KOPT-K1 (cell line): Measurements from ENCODE around the gene CARHSP1.
"Not testable (repeated sequence)": the region's sequence is repeated elsewhere in the genome, so short reads cannot be mapped to it uniquely, and the experiment has no call there.

Experiments used
- H3K27ac ChIP-seq: fragments of 200-600 bp; sonication (generic); 2 replicates; pipeline ENCODE4 v1.5.1; 2016; ENCODE audit warnings: antibody characterized with exemption, mild to moderate bottlenecking, low read depth, low read length; ENCODE audit not compliant: poor library complexity, severe bottlenecking
- H3K36me3 ChIP-seq: fragments of 200-600 bp; sonication (generic); 2 replicates; pipeline ENCODE4 v1.5.1; 2017; ENCODE audit warnings: antibody characterized with exemption, mild to moderate bottlenecking, low read length, moderate library complexity; ENCODE audit not compliant: insufficient read depth
- H3K9me3 ChIP-seq: fragments of 200-600 bp; sonication (generic); 2 replicates; pipeline ENCODE4 v1.5.1; 2017; ENCODE audit warnings: antibody characterized with exemption, low read length, mild to moderate bottlenecking; ENCODE audit not compliant: insufficient read depth, poor library complexity, severe bottlenecking

CARHSP1 gene

GRCh38 chr16:8814095-8814806, 54.6 kb downstream of the CARHSP1 start:
- Histone ChIP-seq H3K27ac (peak overlapping the region; percentile 34), H3K36me3 (peaks cover 93% of the 10 kb centered on the region), H3K9me3 (no peaks in the 10 kb centered on the region)

GRCh38 chr16:8812162-8812843, 56.5 kb downstream of the CARHSP1 start:
- H3K27ac ChIP-seq: peak overlapping the region; percentile 16
- H3K36me3 ChIP-seq: peaks cover 93% of the 10 kb centered on the region
- no peaks in the 10 kb centered on the region for H3K9me3 ChIP-seq

- Histone ChIP-seq H3K9me3 (no peaks in the 10 kb centered on the region), H3K27ac (no peak overlapping the region), H3K36me3 (peaks cover 100% of the 10 kb centered on the region)
These were observed 60.0 kb downstream of the CARHSP1 start for GRCh38 chr16:8808613-8809353.

- Histone ChIP-seq H3K9me3 (no peaks in the 10 kb centered on the region), H3K27ac (no peak overlapping the region), H3K36me3 (peaks cover 100% of the 10 kb centered on the region)
These were observed 60.8 kb downstream of the CARHSP1 start for GRCh38 chr16:8808009-8808408.

GRCh38 chr16:8807189-8807588, 61.6 kb downstream of the CARHSP1 start:
- peaks cover 100% of the 10 kb centered on the region for H3K36me3 ChIP-seq

GRCh38 chr16:8806272-8806983, 62.4 kb downstream of the CARHSP1 start:
- Histone ChIP-seq H3K36me3 (peaks cover 100% of the 10 kb centered on the region), H3K9me3 (no peaks in the 10 kb centered on the region), H3K27ac (no peak overlapping the region)

More at GRCh38 chr16:8807189-8807588, 61.6 kb downstream of the CARHSP1 start:
- Histone ChIP-seq H3K27ac (no peak overlapping the region), H3K9me3 (no peaks in the 10 kb centered on the region)

GRCh38 chr16:8804313-8804712, 64.5 kb downstream of the CARHSP1 start:
- no peaks in the 10 kb centered on the region for H3K9me3 ChIP-seq
- H3K27ac ChIP-seq: no peak overlapping the region
- H3K36me3 ChIP-seq: peaks cover 100% of the 10 kb centered on the region

GRCh38 chr16:8803733-8804132, 65.1 kb downstream of the CARHSP1 start:
- H3K9me3 ChIP-seq, H3K27ac ChIP-seq: not testable (repeated sequence)
- peaks cover 97% of the 10 kb centered on the region for H3K36me3 ChIP-seq
